ENCODE data around the gene HMGN3.

HMGN3 gene

GRCh38 chr6:79212859-79213258 is 21.6 kb downstream of the HMGN3 start:
- DNase-seq (ENCODE audit: low read depth, low spot score) = no peak
- peaks cover 3% of the 10 kb centered on the region; the same call in 1 of the 2 replicates for H3K36me3 ChIP-seq (ENCODE audit: control insufficient read depth, insufficient read depth, low read length)
- H3K4me3 ChIP-seq (ENCODE audit: low read length) = no peak overlapping the region
- H3K27me3 ChIP-seq (ENCODE audit: control insufficient read depth, insufficient read depth, low read length) = no peaks in the 10 kb centered on the region
- no CpG with 5 or more reads among the region's 2 CpGs for WGBS (ENCODE audit: insufficient coverage, insufficient read length)
- H3K9me3 ChIP-seq (ENCODE audit: control insufficient read depth, insufficient read depth, low read length) = no peaks in the 10 kb centered on the region
- H3K4me1 ChIP-seq (ENCODE audit: control insufficient read depth, insufficient read depth, low read length) = no peaks in the 10 kb centered on the region
- H3K27ac ChIP-seq (ENCODE audit: low read length) = no peak overlapping the region

GRCh38 chr6:79208816-79209215 is 25.7 kb downstream of the HMGN3 start:
- H3K36me3 ChIP-seq (ENCODE audit: control insufficient read depth, insufficient read depth, low read length) = peaks cover 5% of the 10 kb centered on the region; the same call in 1 of the 2 replicates

GRCh38 chr6:79203753-79204253 is 30.7 kb downstream of the HMGN3 start:
- Histone ChIP-seq H3K27ac (ENCODE audit: low read length) (no peak overlapping the region), H3K9me3 (ENCODE audit: control insufficient read depth, insufficient read depth, low read length) (no peaks in the 10 kb centered on the region), H3K4me1 (ENCODE audit: control insufficient read depth, insufficient read depth, low read length) (peaks cover 2% of the 10 kb centered on the region; the same call in 1 of the 2 replicates), H3K27me3 (ENCODE audit: control insufficient read depth, insufficient read depth, low read length) (no peaks in the 10 kb centered on the region), H3K4me3 (ENCODE audit: low read length) (no peak overlapping the region), H3K36me3 (ENCODE audit: control insufficient read depth, insufficient read depth, low read length) (peaks cover 5% of the 10 kb centered on the region; the same call in 1 of the 2 replicates)
- WGBS (ENCODE audit: insufficient coverage, insufficient read length) = no CpG with 5 or more reads among the region's 3 CpGs
- no peak for DNase-seq (ENCODE audit: low read depth, low spot score)

More at GRCh38 chr6:79208816-79209215, 25.7 kb downstream of the HMGN3 start:
- Histone ChIP-seq H3K27me3 (ENCODE audit: control insufficient read depth, insufficient read depth, low read length) (no peaks in the 10 kb centered on the region), H3K27ac (ENCODE audit: low read length) (no peak overlapping the region), H3K4me3 (ENCODE audit: low read length) (no peak overlapping the region), H3K9me3 (ENCODE audit: control insufficient read depth, insufficient read depth, low read length) (no peaks in the 10 kb centered on the region), H3K4me1 (ENCODE audit: control insufficient read depth, insufficient read depth, low read length) (peaks cover 2% of the 10 kb centered on the region; the same call in 1 of the 2 replicates)
- no peak for DNase-seq (ENCODE audit: low read depth, low spot score)

GRCh38 chr6:79202556-79202955 is 31.9 kb downstream of the HMGN3 start:
- WGBS (ENCODE audit: insufficient coverage, insufficient read length) = no CpG with 5 or more reads among the region's 1 CpG

GRCh38 chr6:79201983-79202382 is 32.5 kb downstream of the HMGN3 start:
- peaks cover 5% of the 10 kb centered on the region; the same call in 1 of the 2 replicates for H3K36me3 ChIP-seq (ENCODE audit: control insufficient read depth, insufficient read depth, low read length)
- WGBS (ENCODE audit: insufficient coverage, insufficient read length) = no CpG with 5 or more reads among the region's 3 CpGs

More at GRCh38 chr6:79202556-79202955, 31.9 kb downstream of the HMGN3 start:
- no peak for DNase-seq (ENCODE audit: low read depth, low spot score)
- H3K4me3 ChIP-seq (ENCODE audit: low read length) = no peak overlapping the region
- peaks cover 5% of the 10 kb centered on the region; the same call in 1 of the 2 replicates for H3K36me3 ChIP-seq (ENCODE audit: control insufficient read depth, insufficient read depth, low read length)
- H3K9me3 ChIP-seq (ENCODE audit: control insufficient read depth, insufficient read depth, low read length) = no peaks in the 10 kb centered on the region
- peaks cover 2% of the 10 kb centered on the region; the same call in 1 of the 2 replicates for H3K4me1 ChIP-seq (ENCODE audit: control insufficient read depth, insufficient read depth, low read length)
- H3K27me3 ChIP-seq (ENCODE audit: control insufficient read depth, insufficient read depth, low read length) = no peaks in the 10 kb centered on the region
- H3K27ac ChIP-seq (ENCODE audit: low read length) = no peak overlapping the region

GRCh38 chr6:79201143-79201542 is 33.3 kb downstream of the HMGN3 start:
- DNase-seq (ENCODE audit: low read depth, low spot score) = no peak
- Histone ChIP-seq H3K4me3 (ENCODE audit: low read length) (no peak overlapping the region), H3K27me3 (ENCODE audit: control insufficient read depth, insufficient read depth, low read length) (no peaks in the 10 kb centered on the region), H3K4me1 (ENCODE audit: control insufficient read depth, insufficient read depth, low read length) (no peaks in the 10 kb centered on the region; the same call in 1 of the 2 replicates), H3K27ac (ENCODE audit: low read length) (no peak overlapping the region), H3K9me3 (ENCODE audit: control insufficient read depth, insufficient read depth, low read length) (no peaks in the 10 kb centered on the region), H3K36me3 (ENCODE audit: control insufficient read depth, insufficient read depth, low read length) (peaks cover 3% of the 10 kb centered on the region; the same call in 1 of the 2 replicates)
- WGBS (ENCODE audit: insufficient coverage, insufficient read length) = no CpG with 5 or more reads among the region's 1 CpG

More at GRCh38 chr6:79201983-79202382, 32.5 kb downstream of the HMGN3 start:
- no peak for DNase-seq (ENCODE audit: low read depth, low spot score)
- no peak overlapping the region for H3K27ac ChIP-seq (ENCODE audit: low read length)
- H3K4me3 ChIP-seq (ENCODE audit: low read length) = no peak overlapping the region
- peaks cover 2% of the 10 kb centered on the region; the same call in 1 of the 2 replicates for H3K4me1 ChIP-seq (ENCODE audit: control insufficient read depth, insufficient read depth, low read length)
- no peaks in the 10 kb centered on the region for H3K27me3 ChIP-seq (ENCODE audit: control insufficient read depth, insufficient read depth, low read length)
- H3K9me3 ChIP-seq (ENCODE audit: control insufficient read depth, insufficient read depth, low read length) = no peaks in the 10 kb centered on the region

- H3K36me3 ChIP-seq (ENCODE audit: control insufficient read depth, insufficient read depth, low read length) = no peaks in the 10 kb centered on the region
- H3K27me3 ChIP-seq (ENCODE audit: control insufficient read depth, insufficient read depth, low read length) = no peaks in the 10 kb centered on the region
- no peak overlapping the region for H3K4me3 ChIP-seq (ENCODE audit: low read length)
- H3K4me1 ChIP-seq (ENCODE audit: control insufficient read depth, insufficient read depth, low read length) = no peaks in the 10 kb centered on the region
- no peak for DNase-seq (ENCODE audit: low read depth, low spot score)
- H3K9me3 ChIP-seq (ENCODE audit: control insufficient read depth, insufficient read depth, low read length) = no peaks in the 10 kb centered on the region
- no peak overlapping the region for H3K27ac ChIP-seq (ENCODE audit: low read length)
Observed at GRCh38 chr6:79196912-79197311, 37.6 kb downstream of the HMGN3 start.

- no peaks in the 10 kb centered on the region; the same call in 1 of the 2 replicates for H3K4me1 ChIP-seq (ENCODE audit: control insufficient read depth, insufficient read depth, low read length)
- H3K9me3 ChIP-seq (ENCODE audit: control insufficient read depth, insufficient read depth, low read length) = no peaks in the 10 kb centered on the region; the same call in 1 of the 2 replicates
- no peaks in the 10 kb centered on the region for H3K36me3 ChIP-seq (ENCODE audit: control insufficient read depth, insufficient read depth, low read length)
- WGBS (ENCODE audit: insufficient coverage, insufficient read length) = no CpG with 5 or more reads among the region's 2 CpGs
- no peak overlapping the region for H3K4me3 ChIP-seq (ENCODE audit: low read length)
- H3K27me3 ChIP-seq (ENCODE audit: control insufficient read depth, insufficient read depth, low read length) = no peaks in the 10 kb centered on the region
- no peak for DNase-seq (ENCODE audit: low read depth, low spot score)
- H3K27ac ChIP-seq (ENCODE audit: low read length) = no peak overlapping the region
Observed at GRCh38 chr6:79193971-79194370, 40.5 kb downstream of the HMGN3 start.

- no peaks in the 10 kb centered on the region; the same call in 1 of the 2 replicates for H3K4me1 ChIP-seq (ENCODE audit: control insufficient read depth, insufficient read depth, low read length)
- no peaks in the 10 kb centered on the region; the same call in 1 of the 2 replicates for H3K9me3 ChIP-seq (ENCODE audit: control insufficient read depth, insufficient read depth, low read length)
- no peaks in the 10 kb centered on the region for H3K36me3 ChIP-seq (ENCODE audit: control insufficient read depth, insufficient read depth, low read length)
- H3K4me3 ChIP-seq (ENCODE audit: low read length) = no peak overlapping the region
- H3K27ac ChIP-seq (ENCODE audit: low read length) = no peak overlapping the region
- WGBS (ENCODE audit: insufficient coverage, insufficient read length) = no CpG with 5 or more reads among the region's 2 CpGs
- DNase-seq (ENCODE audit: low read depth, low spot score) = no peak
- H3K27me3 ChIP-seq (ENCODE audit: control insufficient read depth, insufficient read depth, low read length) = no peaks in the 10 kb centered on the region
Observed at GRCh38 chr6:79189760-79190350, 44.6 kb downstream of the HMGN3 start.

GRCh38 chr6:79188885-79189480 is 45.5 kb downstream of the HMGN3 start:
- no peak overlapping the region for H3K27ac ChIP-seq (ENCODE audit: low read length)
- no peaks in the 10 kb centered on the region for H3K27me3 ChIP-seq (ENCODE audit: control insufficient read depth, insufficient read depth, low read length)
- H3K4me3 ChIP-seq (ENCODE audit: low read length) = no peak overlapping the region
- H3K9me3 ChIP-seq (ENCODE audit: control insufficient read depth, insufficient read depth, low read length) = no peaks in the 10 kb centered on the region; the same call in 1 of the 2 replicates
- no peaks in the 10 kb centered on the region; the same call in 1 of the 2 replicates for H3K4me1 ChIP-seq (ENCODE audit: control insufficient read depth, insufficient read depth, low read length)
- no peak for DNase-seq (ENCODE audit: low read depth, low spot score)
- no peaks in the 10 kb centered on the region for H3K36me3 ChIP-seq (ENCODE audit: control insufficient read depth, insufficient read depth, low read length)
- WGBS (ENCODE audit: insufficient coverage, insufficient read length) = no CpG with 5 or more reads among the region's 3 CpGs

All from iPS DF 6.9 (cell line).